Gastrocnemius medialis (tissue), 4 donors: ENCODE measurements around the gene CXCR4.

ENCODE experiments used
- CTCF ChIP-seq, 5 experiments: fragments of 450-650 bp in 3 of 5; fragments of 200-600 bp in 2 of 5; sonication (generic) in 2 of 5; IDR thresholded peaks in 4 of 5; conservative IDR thresholded peaks in 1 of 5; 1 replicate in 4 of 5; 2 replicates in 1 of 5; pipeline ENCODE4 v1.5.1; 2016 to 2019; ENCODE audit warnings: antibody characterized with exemption in 5 of 5, mild to moderate bottlenecking in 3 of 5, moderate library complexity in 3 of 5
- POLR2A ChIP-seq, 2 donors: fragments of 450-650 bp; IDR thresholded peaks; one replicate each; pipeline ENCODE4 v1.6.1; 2017; ENCODE audit warnings: antibody characterized with exemption in 2 of 2, mild to moderate bottlenecking in 2 of 2, moderate library complexity in 2 of 2

- TF ChIP-seq CTCF (IDR thresholded peaks at IDR 0.05 in 4 of 5, conservative IDR thresholded peaks at IDR 0.05 in 1 of 5) (no peak), POLR2A (IDR thresholded peaks at IDR 0.05) (peak in 1 of 2 donors; percentile 8)
Measured at GRCh38 chr2:136135921-136136906, 18.3 kb upstream of the CXCR4 start.
